RWPE1 (cell line): Measurements from ENCODE around the gene ASB5.
A peak's percentile ranks its signal among the peaks of the same experiment; 100 is the strongest.

Source experiments
- CTCF ChIA-PET: fragments of 350-600 bp; sonication (Branson Sonifier 250); formaldehyde crosslinking; extraction: SDS; loops from one replicate; lab custom pipeline; 2021; lab: Yijun Ruan, JAX
- POLR2A ChIA-PET: fragments of 400-600 bp; formaldehyde crosslinking; extraction: SDS; loops from one replicate; lab custom pipeline; 2020; ENCODE audit warnings: antibody characterized with exemption; ENCODE audit not compliant: low non-redundant PET; lab: Yijun Ruan, JAX
- DNase-seq: peaks from one replicate; pipeline ENCODE4 v3.0.0; 2012; ENCODE audit warnings: low spot score
- H3K27ac ChIP-seq: fragments of 450-650 bp; 2 replicates; pipeline ENCODE4 v1.5.1; 2017
- TF ChIP-seq, protein P1 (sequence below): fragments of 450-650 bp; conservative IDR thresholded peaks from 2 replicates; pipeline ENCODE4 v1.5.1; 2017; ENCODE audit warnings: low read depth, mild to moderate bottlenecking

ASB5 gene

DNA sequence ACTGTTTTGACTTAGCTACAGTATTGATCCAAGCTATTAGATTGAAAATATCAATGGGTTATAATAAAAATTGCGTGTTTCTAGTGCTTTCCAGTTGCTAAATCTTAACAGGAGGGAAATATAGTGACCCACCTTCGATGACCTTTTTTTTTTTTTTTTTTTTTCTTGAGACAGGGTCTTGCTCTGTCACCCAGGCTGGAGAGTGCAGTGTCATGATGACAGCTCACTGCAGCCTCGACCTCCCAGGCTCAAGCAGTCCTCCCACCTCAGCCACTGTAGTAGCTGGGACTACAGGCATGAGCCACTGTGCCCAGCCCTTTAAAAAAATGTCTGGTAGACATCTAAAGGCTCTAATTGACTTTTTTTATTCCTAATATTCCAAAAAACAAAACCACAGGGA is 3.8 kb upstream of the ASB5 start:
- DNase-seq: no peak
- ChIA-PET POLR2A (no interaction called here), CTCF (no interaction called here)
- no peak overlapping the region for H3K27ac ChIP-seq
- TF ChIP-seq, protein P1, sequence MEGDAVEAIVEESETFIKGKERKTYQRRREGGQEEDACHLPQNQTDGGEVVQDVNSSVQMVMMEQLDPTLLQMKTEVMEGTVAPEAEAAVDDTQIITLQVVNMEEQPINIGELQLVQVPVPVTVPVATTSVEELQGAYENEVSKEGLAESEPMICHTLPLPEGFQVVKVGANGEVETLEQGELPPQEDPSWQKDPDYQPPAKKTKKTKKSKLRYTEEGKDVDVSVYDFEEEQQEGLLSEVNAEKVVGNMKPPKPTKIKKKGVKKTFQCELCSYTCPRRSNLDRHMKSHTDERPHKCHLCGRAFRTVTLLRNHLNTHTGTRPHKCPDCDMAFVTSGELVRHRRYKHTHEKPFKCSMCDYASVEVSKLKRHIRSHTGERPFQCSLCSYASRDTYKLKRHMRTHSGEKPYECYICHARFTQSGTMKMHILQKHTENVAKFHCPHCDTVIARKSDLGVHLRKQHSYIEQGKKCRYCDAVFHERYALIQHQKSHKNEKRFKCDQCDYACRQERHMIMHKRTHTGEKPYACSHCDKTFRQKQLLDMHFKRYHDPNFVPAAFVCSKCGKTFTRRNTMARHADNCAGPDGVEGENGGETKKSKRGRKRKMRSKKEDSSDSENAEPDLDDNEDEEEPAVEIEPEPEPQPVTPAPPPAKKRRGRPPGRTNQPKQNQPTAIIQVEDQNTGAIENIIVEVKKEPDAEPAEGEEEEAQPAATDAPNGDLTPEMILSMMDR: no peak

DNA sequence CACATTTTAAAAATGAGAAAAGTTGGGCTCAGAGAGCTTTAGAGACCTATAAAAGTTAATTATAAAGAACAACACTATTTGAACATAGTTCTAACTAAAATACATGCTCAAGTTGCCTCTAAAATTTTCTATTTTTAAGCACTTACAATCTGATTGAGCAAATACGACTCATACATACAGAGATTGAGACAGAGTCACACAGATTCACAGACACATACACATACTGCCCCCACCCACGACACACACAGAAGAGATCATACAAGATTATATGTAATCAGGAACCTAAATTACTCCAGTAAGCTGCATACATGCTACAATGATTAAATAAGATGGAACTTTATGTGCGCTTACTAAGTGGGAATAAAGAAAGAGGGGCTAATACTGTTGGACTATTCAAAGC is 2.7 kb upstream of the ASB5 start:
- H3K27ac ChIP-seq: no peak overlapping the region
- POLR2A ChIA-PET: no interaction called here
- CTCF ChIA-PET: interaction anchor here (0.5 to 0.6 kb wide), 2 partner anchors 42 to 320 kb away, joined by 3 to 6 read pairs; no protein-coding TSS in a partner anchor
- DNase-seq: no peak
- TF ChIP-seq, protein P1: no peak

DNA sequence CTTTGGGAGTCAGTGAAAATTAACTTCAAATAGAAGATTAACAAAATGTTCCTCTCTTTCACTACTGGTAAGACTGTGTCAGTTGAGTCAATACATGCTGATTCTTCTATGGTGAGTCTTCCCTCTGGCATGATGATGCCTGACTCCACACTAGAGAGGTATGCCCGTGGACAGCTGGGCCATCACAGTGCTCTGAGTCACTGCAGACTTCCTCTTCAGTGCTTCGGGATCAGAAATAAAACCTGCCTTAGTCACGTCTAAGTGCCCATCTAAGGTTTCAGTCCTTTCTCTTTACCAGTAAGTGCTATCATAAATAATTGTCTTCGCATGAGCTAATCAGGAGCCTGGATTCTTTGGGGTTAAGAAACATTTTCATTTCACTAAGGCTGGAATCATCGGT is 1.6 kb upstream of the ASB5 start:
- POLR2A ChIA-PET: no interaction called here
- CTCF ChIA-PET: no interaction called here
- DNase-seq: peak; percentile 96
- H3K27ac ChIP-seq: no peak overlapping the region; the same call in 1 of the 2 replicates
- TF ChIP-seq, protein P1: no peak

- DNase-seq: no peak
- ChIA-PET CTCF (interaction anchor here (0.7 kb wide), 1 partner anchor 615 kb away, joined by 4 read pairs; no protein-coding TSS in a partner anchor), POLR2A (no interaction called here)
- TF ChIP-seq, protein P1: no peak
- no peak overlapping the region for H3K27ac ChIP-seq
These were observed 3.0 kb downstream of the ASB5 start for GRCh38 chr4:176266026-176266425.

DNA sequence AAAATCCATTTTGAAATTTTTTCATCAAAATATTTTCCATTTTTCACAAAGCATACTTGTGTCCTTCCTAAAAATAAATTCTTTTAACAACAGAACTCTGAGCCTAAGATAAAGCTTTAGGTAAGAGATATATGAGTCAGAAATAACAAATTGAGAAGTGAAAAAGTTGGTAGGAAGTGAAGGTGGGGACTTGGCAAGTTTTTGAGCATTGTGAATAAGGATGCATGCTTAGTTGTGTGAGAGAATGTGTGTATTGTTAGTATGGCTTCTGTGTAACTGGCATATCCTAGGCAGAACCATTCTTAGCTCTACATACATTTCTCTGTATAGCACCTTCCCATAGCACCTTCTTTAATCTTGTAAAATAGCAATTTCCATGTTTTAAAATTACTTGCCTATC is 6.8 kb downstream of the ASB5 start:
- no peak overlapping the region for H3K27ac ChIP-seq
- TF ChIP-seq, protein P1: no peak
- POLR2A ChIA-PET: no interaction called here
- CTCF ChIA-PET: no interaction called here
- DNase-seq: no peak

DNA sequence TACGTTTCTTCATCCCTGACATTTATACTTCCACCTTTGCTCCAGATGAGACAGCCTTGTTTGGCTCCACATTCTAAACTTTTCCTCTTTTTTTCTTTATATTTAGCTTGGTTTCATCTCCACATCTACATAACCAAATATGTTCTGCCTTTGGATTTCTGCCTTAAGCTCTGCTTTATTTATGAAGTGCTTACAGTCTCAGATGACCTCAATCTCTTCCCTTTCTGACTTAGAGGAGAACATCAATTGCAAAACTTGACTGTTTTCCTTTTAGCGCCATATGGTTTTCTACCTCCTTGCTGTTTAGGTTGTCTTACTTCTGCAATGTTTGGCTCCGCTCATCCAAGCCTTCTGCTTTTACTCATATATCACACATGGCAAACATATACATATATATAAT is 7.5 kb downstream of the ASB5 start:
- no peak for DNase-seq
- CTCF ChIA-PET: no interaction called here
- POLR2A ChIA-PET: no interaction called here

More for the DNA sequence above, 7.5 kb downstream of the ASB5 start:
- TF ChIP-seq, protein P1: no peak
- H3K27ac ChIP-seq: no peak overlapping the region
